Activated T-helper 17 cell treated with anti-CD3 and anti-CD28 coated beads, Interleukin-2, amount 50 U/mL, for 72 hours (primary cell): Measurements from ENCODE around the gene POLR1F. TPM values are rescaled to one million over a fixed set of nuclear protein-coding genes. Genes with fewer than 3 reads are reported as not detected.

Experiments
- ATAC-seq: fragments of 150-1000 bp; cut with Tn5 transposase; replicated peaks from 2 replicates; pipeline ENCODE4 v1.10.0; 2021; ENCODE audit warnings: mild to moderate bottlenecking, moderate library complexity
- H3K27ac Mint-ChIP-seq: one replicate; pipeline ENCODE4 v1.8.0; 2022; ENCODE audit warnings: mixed read lengths
- H3K27me3 Mint-ChIP-seq: one replicate; pipeline ENCODE4 v1.8.0; 2022; ENCODE audit warnings: mixed read lengths
- H3K36me3 Mint-ChIP-seq: one replicate; pipeline ENCODE4 v1.8.0; 2022; ENCODE audit warnings: low read depth, mild to moderate bottlenecking, mixed read lengths
- H3K4me1 Mint-ChIP-seq: one replicate; pipeline ENCODE4 v1.8.0; 2022; ENCODE audit warnings: mixed read lengths
- H3K4me3 Mint-ChIP-seq: one replicate; pipeline ENCODE4 v1.8.0; 2022; ENCODE audit warnings: mild to moderate bottlenecking, mixed read lengths
- H3K9me3 Mint-ChIP-seq: one replicate; pipeline ENCODE4 v1.8.0; 2022; ENCODE audit warnings: mixed read lengths
- total RNA-seq, 2 donors: library from RNA; stranded (reverse); gene quantifications; one replicate each; pipeline ENCODE4 v1.2.3, GENCODE V29; 2022

POLR1F gene, protein sequence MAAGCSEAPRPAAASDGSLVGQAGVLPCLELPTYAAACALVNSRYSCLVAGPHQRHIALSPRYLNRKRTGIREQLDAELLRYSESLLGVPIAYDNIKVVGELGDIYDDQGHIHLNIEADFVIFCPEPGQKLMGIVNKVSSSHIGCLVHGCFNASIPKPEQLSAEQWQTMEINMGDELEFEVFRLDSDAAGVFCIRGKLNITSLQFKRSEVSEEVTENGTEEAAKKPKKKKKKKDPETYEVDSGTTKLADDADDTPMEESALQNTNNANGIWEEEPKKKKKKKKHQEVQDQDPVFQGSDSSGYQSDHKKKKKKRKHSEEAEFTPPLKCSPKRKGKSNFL
- 10 to 100 TPM; 15.0 to 26.9 TPM for total RNA-seq

DNA sequence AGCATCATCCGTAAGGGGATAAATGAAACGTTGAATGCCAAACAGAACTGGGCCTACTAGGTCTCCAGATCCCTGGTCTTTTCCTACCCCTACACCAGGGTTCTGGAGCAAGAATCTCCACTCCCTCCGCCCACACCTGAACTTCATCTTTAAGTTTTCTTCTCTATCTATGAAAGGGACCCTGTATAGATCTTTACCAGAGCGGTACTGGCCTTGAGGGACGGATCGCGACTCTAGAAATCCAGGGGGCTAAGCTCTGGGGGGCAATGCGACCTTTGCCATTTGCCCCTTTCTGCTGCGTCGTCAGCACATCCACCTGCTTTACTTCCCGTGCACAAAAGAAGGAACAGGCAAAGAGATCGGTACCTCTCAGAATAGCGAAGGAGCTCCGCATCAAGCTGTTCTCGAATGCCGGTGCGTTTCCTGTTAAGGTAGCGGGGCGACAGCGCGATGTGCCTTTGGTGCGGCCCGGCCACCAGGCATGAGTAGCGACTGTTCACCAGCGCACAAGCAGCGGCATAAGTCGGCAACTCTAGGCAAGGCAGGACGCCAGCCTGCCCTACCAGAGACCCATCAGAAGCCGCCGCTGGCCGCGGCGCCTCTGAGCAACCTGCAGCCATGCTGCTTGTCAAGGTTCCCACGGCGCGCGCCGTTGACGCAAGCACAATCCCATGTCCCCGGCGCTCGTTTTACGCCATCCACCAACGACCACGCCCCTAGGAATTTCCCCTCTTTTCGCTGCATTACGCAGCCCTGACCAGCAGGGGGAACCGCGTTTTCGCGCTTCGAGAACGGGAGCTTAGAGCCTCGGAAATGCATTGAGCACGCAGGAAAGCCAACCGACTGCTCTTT, at the start of gene POLR1F:
POLR1F (minus strand) TSS at position 641 of the 852 bp plus-strand sequence; CDS start at position 620, 21 bp downstream.
- H3K36me3 Mint-ChIP-seq, result peaks cover 14% of the 10 kb centered on the region
- H3K4me3 Mint-ChIP-seq, result peak within 1 kb of the TSS; percentile 98
- peak; percentile 99 for ATAC-seq
- peaks cover 10% of the 10 kb centered on the region for H3K4me1 Mint-ChIP-seq
- no peaks in the 10 kb centered on the region for H3K27me3 Mint-ChIP-seq
- H3K27ac Mint-ChIP-seq, result peak within 1 kb of the TSS; percentile 95
- no peaks in the 10 kb centered on the region for H3K9me3 Mint-ChIP-seq

- Mint-ChIP-seq H3K4me3 (no peak overlapping the region), H3K9me3 (no peaks in the 10 kb centered on the region), H3K27ac (no peak overlapping the region), H3K4me1 (no peaks in the 10 kb centered on the region), H3K36me3 (no peaks in the 10 kb centered on the region), H3K27me3 (peaks cover 3% of the 10 kb centered on the region)
- no peak for ATAC-seq
Observed at GRCh38 chr7:19754521-19755116, 45.8 kb upstream of the POLR1F start.

- Mint-ChIP-seq H3K4me1 (no peaks in the 10 kb centered on the region), H3K4me3 (no peak overlapping the region), H3K27me3 (peaks cover 6% of the 10 kb centered on the region), H3K9me3 (no peaks in the 10 kb centered on the region), H3K36me3 (no peaks in the 10 kb centered on the region), H3K27ac (no peak overlapping the region)
- peak; percentile 11 for ATAC-seq
Observed at GRCh38 chr7:19752020-19752419, 43.2 kb upstream of the POLR1F start.

GRCh38 chr7:19749658-19750057, 40.8 kb upstream of the POLR1F start:
- H3K27ac Mint-ChIP-seq, result no peak overlapping the region
- H3K9me3 Mint-ChIP-seq, result no peaks in the 10 kb centered on the region
- H3K4me3 Mint-ChIP-seq, result no peak overlapping the region
- ATAC-seq, result no peak
- H3K27me3 Mint-ChIP-seq, result peaks cover 4% of the 10 kb centered on the region
- H3K4me1 Mint-ChIP-seq, result no peaks in the 10 kb centered on the region
- no peaks in the 10 kb centered on the region for H3K36me3 Mint-ChIP-seq

DNA sequence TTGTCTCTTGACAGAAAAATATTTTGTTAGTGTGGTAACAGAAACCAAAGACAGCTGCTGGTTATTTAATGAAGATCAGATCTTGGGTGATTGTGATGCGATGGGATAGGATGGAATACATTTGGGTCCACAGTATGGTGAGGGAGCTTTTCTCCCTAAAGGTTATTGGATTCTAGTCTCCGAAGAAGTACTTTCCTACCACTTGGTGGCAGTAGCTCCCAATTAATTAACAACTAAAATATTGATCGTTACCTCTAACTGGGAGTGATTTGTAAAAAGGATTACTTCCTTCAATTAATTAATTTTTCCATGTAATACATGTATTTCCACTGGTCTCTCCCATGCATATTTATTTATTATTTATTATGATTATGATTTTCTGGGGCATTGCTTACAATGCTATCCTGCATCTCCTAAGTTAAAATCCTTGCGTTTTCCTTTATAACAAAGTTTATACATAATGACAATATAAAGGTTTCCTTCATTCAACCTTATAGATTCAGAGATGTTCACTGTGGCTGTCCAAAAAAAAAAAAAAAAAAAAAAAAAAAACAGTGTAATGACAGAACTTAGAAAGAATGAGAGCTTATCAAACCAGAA, 39.0 kb upstream of the POLR1F start:
- Mint-ChIP-seq H3K4me3 (no peak overlapping the region), H3K36me3 (no peaks in the 10 kb centered on the region), H3K4me1 (no peaks in the 10 kb centered on the region), H3K27ac (no peak overlapping the region), H3K27me3 (peaks cover 4% of the 10 kb centered on the region), H3K9me3 (no peaks in the 10 kb centered on the region)
- ATAC-seq, result no peak

DNA sequence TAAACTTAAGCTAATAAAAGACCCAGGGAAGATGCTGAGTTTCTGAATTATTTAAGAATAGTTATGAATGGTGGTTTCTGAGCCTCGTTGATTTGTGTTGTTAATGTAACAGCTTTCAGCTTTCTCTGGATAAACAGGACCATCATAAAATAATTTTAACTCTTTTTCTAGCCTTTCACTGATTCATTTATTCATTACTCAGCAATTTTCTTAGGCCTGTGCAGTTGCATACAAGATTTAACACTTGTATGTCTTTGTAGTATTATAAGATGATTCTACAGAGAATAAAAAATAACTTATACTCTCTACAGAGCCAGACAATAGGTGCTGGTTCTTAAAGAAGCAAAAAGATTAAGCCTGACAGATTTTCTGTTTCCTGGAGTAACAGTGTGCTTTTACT, 35.2 kb upstream of the POLR1F start:
- Mint-ChIP-seq H3K4me3 (no peak overlapping the region), H3K4me1 (no peaks in the 10 kb centered on the region), H3K27ac (no peak overlapping the region), H3K36me3 (no peaks in the 10 kb centered on the region), H3K27me3 (peaks cover 4% of the 10 kb centered on the region), H3K9me3 (no peaks in the 10 kb centered on the region)
- ATAC-seq, result no peak

DNA sequence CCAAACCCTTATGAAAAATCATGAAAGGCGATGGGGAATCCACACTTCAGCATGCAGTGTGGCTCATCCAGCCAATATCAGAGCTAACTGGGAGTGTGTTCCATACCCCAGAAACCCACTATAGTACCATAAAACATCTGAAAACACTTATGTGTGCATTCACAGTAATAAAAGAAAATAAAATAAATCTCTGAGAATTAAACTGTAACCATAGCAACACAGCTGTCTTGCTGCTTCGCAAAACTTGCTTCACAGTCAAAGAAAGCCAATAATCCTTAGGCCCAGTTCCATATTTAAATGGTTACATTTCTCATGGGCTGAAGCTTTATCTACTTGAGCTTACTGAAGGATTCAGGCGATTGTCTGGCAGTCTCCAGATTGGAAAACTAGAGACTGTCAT, 19.9 kb upstream of the POLR1F start:
- Mint-ChIP-seq H3K27ac (no peak overlapping the region), H3K27me3 (peaks cover 40% of the 10 kb centered on the region), H3K4me1 (no peaks in the 10 kb centered on the region), H3K4me3 (no peak overlapping the region), H3K36me3 (no peaks in the 10 kb centered on the region), H3K9me3 (no peaks in the 10 kb centered on the region)
- ATAC-seq, result no peak

DNA sequence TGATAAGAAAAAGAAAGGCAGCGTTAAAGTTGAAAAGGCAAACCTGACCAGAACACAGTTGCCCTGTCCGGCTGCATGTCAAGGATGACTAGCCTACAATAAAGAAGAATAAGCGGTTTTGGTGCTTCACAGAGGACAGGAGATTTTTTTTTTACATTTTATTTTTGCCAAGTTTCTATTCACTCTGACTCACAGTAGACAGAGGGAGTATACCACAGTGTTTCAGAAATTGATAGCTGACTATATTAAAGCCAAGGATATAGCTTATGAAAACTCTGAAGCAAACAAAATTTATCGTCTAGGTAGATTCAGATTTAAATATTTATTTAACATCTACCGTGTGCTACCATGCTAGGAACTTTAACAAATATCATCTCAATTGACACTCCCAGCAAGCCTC, 16.9 kb upstream of the POLR1F start:
- no peak overlapping the region for H3K27ac Mint-ChIP-seq
- no peaks in the 10 kb centered on the region for H3K36me3 Mint-ChIP-seq
- no peaks in the 10 kb centered on the region for H3K9me3 Mint-ChIP-seq
- no peak for ATAC-seq
- H3K27me3 Mint-ChIP-seq, result peaks cover 32% of the 10 kb centered on the region
- no peak overlapping the region for H3K4me3 Mint-ChIP-seq
- no peaks in the 10 kb centered on the region for H3K4me1 Mint-ChIP-seq

GRCh38 chr7:19715499-19715898, 6.7 kb upstream of the POLR1F start:
- Mint-ChIP-seq H3K27me3 (no peaks in the 10 kb centered on the region), H3K9me3 (no peaks in the 10 kb centered on the region), H3K4me3 (no peak overlapping the region), H3K4me1 (no peaks in the 10 kb centered on the region), H3K36me3 (no peaks in the 10 kb centered on the region), H3K27ac (no peak overlapping the region)
- no peak for ATAC-seq

DNA sequence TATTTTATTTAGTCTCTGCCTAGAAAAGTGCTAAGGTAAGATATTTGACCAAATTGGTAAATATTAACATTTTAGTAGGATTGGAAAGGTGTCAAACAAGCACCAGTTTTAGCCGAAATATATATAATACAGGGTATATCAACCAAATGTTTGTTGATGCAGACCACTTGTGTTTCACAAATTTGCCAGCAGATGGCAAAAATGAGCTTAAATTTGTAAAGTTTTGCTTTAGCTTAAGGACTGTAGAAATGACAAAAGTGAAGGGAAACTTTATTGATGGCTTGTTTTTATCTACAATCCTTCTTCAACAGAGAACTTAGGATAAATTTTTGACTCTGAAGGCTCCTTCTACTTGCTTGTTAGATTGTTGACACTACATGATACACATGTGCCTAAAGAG, 4.8 kb upstream of the POLR1F start:
- Mint-ChIP-seq H3K27ac (no peak overlapping the region), H3K4me3 (no peak overlapping the region), H3K27me3 (no peaks in the 10 kb centered on the region), H3K36me3 (no peaks in the 10 kb centered on the region), H3K9me3 (no peaks in the 10 kb centered on the region), H3K4me1 (no peaks in the 10 kb centered on the region)
- no peak for ATAC-seq

DNA sequence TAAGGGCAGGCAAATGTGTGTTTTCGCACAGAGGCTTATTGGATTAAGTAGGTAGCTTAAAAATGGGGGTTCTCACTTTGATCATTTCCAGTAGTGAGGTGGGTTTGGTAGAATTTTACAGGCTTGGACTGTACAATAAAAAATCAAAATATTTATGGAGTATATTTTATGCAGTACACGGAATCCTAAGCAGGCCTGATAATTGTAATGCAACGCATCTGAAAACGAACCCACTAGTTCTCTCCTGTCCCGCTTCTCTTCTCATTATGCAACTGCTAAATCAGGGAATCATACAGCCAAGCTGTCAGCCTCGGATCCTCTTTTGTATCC, 377 bp upstream of the POLR1F start:
- Mint-ChIP-seq H3K36me3 (peaks cover 8% of the 10 kb centered on the region), H3K9me3 (no peaks in the 10 kb centered on the region), H3K27me3 (no peaks in the 10 kb centered on the region), H3K4me1 (peaks cover 10% of the 10 kb centered on the region), H3K27ac (peak overlapping the region; percentile 95), H3K4me3 (peak overlapping the region; percentile 98)
- no peak for ATAC-seq

GRCh38 chr7:19707240-19707639, 1.6 kb downstream of the POLR1F start:
- ATAC-seq, result no peak
- Mint-ChIP-seq H3K9me3 (no peaks in the 10 kb centered on the region), H3K27me3 (no peaks in the 10 kb centered on the region), H3K36me3 (peaks cover 27% of the 10 kb centered on the region), H3K4me1 (peaks cover 10% of the 10 kb centered on the region), H3K4me3 (peak overlapping the region; percentile 98), H3K27ac (peak overlapping the region; percentile 95)

GRCh38 chr7:19705663-19706062, 3.2 kb downstream of the POLR1F start:
- peaks cover 10% of the 10 kb centered on the region for H3K4me1 Mint-ChIP-seq
- H3K27me3 Mint-ChIP-seq, result no peaks in the 10 kb centered on the region
- H3K36me3 Mint-ChIP-seq, result peaks cover 43% of the 10 kb centered on the region
- no peaks in the 10 kb centered on the region for H3K9me3 Mint-ChIP-seq
- no peak for ATAC-seq
- peak overlapping the region; percentile 16 for H3K4me3 Mint-ChIP-seq
- no peak overlapping the region for H3K27ac Mint-ChIP-seq

- no peak for ATAC-seq
- peaks cover 84% of the 10 kb centered on the region for H3K36me3 Mint-ChIP-seq
- H3K27me3 Mint-ChIP-seq, result no peaks in the 10 kb centered on the region
- peaks cover 6% of the 10 kb centered on the region for H3K4me1 Mint-ChIP-seq
- H3K4me3 Mint-ChIP-seq, result no peak overlapping the region
- no peak overlapping the region for H3K27ac Mint-ChIP-seq
- H3K9me3 Mint-ChIP-seq, result no peaks in the 10 kb centered on the region
Observed at GRCh38 chr7:19701471-19701870, 7.4 kb downstream of the POLR1F start.
